Measurements from ENCODE around the gene PNCK.
"Not testable (repeated sequence)": the region's sequence is repeated elsewhere in the genome, so short reads cannot be mapped to it uniquely, and the experiment has no call there.

Gene PNCK

DNA sequence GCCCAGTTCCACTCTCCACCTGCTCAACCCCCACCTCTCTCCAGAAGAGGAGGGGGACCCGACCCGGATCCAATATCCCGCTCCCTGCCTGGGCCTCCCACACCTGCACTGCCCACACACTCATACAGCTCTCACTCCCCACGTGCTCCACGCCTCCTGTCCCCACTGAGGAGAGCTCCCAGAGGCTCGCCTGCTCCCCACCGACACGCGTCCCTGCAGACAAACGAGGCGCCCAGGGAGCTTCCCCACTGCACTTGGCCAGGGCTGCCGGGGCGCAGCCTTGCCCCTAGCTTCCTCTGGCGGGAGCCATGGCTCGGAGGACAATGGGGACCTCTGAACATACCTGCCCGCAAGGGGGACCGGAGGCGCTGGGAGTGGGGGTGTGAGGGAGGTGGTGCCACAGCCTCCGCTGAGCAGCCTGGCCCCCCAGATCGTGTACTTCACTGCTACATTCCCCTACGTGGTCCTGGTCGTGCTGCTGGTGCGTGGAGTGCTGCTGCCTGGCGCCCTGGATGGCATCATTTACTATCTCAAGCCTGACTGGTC lies 19.1 kb upstream of the PNCK start:
- H3K9me3 ChIP-seq (ENCODE audit: insufficient read depth, low read length): no peaks in the 10 kb centered on the region
- TF ChIP-seq YY1 (IDR thresholded peaks at IDR 0.05; ENCODE audit: insufficient read depth, insufficient read length) (no peak), ZNF274 (IDR thresholded peaks at IDR 0.05; ENCODE audit: low read depth, low read length) (no peak), SUZ12 (IDR thresholded peaks at IDR 0.05; ENCODE audit: extremely low read depth, insufficient read depth, insufficient read length) (no peak)
- H3K9ac ChIP-seq (ENCODE audit: insufficient read length, low read depth): no peak overlapping the region
- no peaks in the 10 kb centered on the region for H3K27me3 ChIP-seq (ENCODE audit: insufficient read depth, insufficient read length)
- H3K36me3 ChIP-seq (ENCODE audit: insufficient read depth, insufficient read length, low read length): peaks cover 18% of the 10 kb centered on the region
- H3K4me3 ChIP-seq (ENCODE audit: insufficient read length, low read depth): no peak overlapping the region
- H3K4me1 ChIP-seq (ENCODE audit: insufficient read depth, insufficient read length): peaks cover 3% of the 10 kb centered on the region
- DNase-seq (ENCODE audit: low read depth, low spot score): no peak

DNA sequence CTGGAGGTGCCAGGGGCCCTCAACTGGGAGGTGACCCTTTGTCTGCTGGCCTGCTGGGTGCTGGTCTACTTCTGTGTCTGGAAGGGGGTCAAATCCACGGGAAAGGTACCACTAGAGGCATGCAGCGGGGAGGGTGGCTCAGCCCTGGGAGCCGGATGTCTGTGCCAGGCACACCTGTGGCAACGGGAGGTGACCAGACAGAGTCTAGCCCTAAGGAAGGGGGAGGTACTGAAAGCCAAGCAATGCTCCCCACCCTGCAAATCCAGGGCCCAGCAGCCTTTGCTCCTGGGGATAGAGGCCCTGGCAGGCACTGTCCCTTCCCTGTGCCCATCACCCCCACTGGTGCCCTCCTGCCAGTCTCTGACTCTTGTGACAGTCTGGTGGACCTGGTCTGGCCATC lies 18.4 kb upstream of the PNCK start:
- no peak overlapping the region for H3K9ac ChIP-seq (ENCODE audit: insufficient read length, low read depth)

DNA sequence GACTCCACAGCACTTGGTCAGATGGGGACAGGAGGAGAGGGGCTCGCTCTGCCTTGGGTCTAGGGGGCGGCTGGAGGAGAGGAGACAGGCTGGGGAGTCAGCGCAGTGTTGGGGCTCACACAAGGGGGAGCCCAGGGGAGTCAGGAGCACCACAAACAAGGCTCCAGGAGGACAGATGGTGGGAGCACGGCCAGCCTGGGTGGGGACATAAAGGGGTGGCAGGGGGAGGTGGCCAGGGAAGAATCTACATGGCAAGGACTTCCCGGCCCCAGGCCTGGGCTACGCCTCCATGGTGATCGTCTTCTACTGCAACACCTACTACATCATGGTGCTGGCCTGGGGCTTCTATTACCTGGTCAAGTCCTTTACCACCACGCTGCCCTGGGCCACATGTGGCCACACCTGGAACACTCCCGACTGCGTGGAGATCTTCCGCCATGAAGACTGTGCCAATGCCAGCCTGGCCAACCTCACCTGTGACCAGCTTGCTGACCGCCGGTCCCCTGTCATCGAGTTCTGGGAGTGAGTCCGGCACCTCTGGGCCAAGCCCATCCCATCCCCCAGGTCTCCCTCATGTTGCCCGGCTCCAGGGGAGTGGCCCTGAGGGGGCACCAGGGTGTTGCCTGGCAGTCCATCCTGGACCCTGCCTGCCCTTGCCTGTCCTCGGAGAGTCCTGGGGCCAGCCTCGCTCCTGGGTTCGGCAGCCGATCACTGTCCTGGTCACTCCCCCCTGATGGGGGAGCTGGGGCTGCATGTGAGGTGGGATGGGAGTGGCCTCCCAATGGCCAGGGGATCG lies 17.6 kb upstream of the PNCK start:
- H3K27me3 ChIP-seq (ENCODE audit: insufficient read depth, insufficient read length); H3K9ac ChIP-seq (ENCODE audit: insufficient read length, low read depth); H3K4me1 ChIP-seq (ENCODE audit: insufficient read depth, insufficient read length); H3K4me3 ChIP-seq (ENCODE audit: insufficient read length, low read depth); H3K9me3 ChIP-seq (ENCODE audit: insufficient read depth, low read length); DNase-seq (ENCODE audit: low read depth, low spot score): not testable (repeated sequence)
- H3K36me3 ChIP-seq (ENCODE audit: insufficient read depth, insufficient read length, low read length): peaks cover 13% of the 10 kb centered on the region

More for the DNA sequence above, 18.4 kb upstream of the PNCK start:
- Histone ChIP-seq H3K27me3 (ENCODE audit: insufficient read depth, insufficient read length) (no peaks in the 10 kb centered on the region), H3K4me3 (ENCODE audit: insufficient read length, low read depth) (no peak overlapping the region), H3K4me1 (ENCODE audit: insufficient read depth, insufficient read length) (peaks cover 3% of the 10 kb centered on the region), H3K36me3 (ENCODE audit: insufficient read depth, insufficient read length, low read length) (peaks cover 13% of the 10 kb centered on the region), H3K9me3 (ENCODE audit: insufficient read depth, low read length) (no peaks in the 10 kb centered on the region)
- no peak for TF ChIP-seq YY1 (IDR thresholded peaks at IDR 0.05; ENCODE audit: insufficient read depth, insufficient read length)
- no peak for TF ChIP-seq SUZ12 (IDR thresholded peaks at IDR 0.05; ENCODE audit: extremely low read depth, insufficient read depth, insufficient read length)
- TF ChIP-seq ZNF274 (IDR thresholded peaks at IDR 0.05; ENCODE audit: low read depth, low read length): no peak
- no peak for DNase-seq (ENCODE audit: low read depth, low spot score)

DNA sequence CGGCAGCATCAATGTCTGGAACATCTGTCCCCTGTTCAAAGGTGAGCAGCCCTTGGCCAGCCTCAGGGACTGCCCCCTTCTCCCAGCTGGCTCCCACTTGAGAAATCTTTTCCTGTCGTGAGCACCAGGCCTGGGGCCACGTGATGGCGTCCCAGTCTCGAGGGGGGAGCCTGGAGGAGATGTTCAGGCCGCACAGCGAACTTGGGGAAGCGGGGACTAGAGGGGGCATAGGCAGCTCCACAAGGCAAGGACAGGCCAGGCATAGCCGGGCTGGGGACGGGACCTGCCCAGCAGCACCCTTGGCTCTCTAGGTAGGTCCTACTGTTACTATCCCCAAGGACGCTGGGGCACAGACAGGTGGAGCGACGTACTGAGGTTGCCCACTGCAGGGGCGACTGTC lies 16.9 kb upstream of the PNCK start:
- H3K4me3 ChIP-seq (ENCODE audit: insufficient read length, low read depth): no peak overlapping the region
- H3K27me3 ChIP-seq (ENCODE audit: insufficient read depth, insufficient read length): no peaks in the 10 kb centered on the region
- peaks cover 12% of the 10 kb centered on the region for H3K36me3 ChIP-seq (ENCODE audit: insufficient read depth, insufficient read length, low read length)
- no peak for TF ChIP-seq YY1 (IDR thresholded peaks at IDR 0.05; ENCODE audit: insufficient read depth, insufficient read length)
- no peak for TF ChIP-seq SUZ12 (IDR thresholded peaks at IDR 0.05; ENCODE audit: extremely low read depth, insufficient read depth, insufficient read length)
- TF ChIP-seq ZNF274 (IDR thresholded peaks at IDR 0.05; ENCODE audit: low read depth, low read length): no peak
- DNase-seq (ENCODE audit: low read depth, low spot score): no peak
- H3K9me3 ChIP-seq (ENCODE audit: insufficient read depth, low read length): no peaks in the 10 kb centered on the region
- H3K4me1 ChIP-seq (ENCODE audit: insufficient read depth, insufficient read length): peaks cover 3% of the 10 kb centered on the region
- H3K9ac ChIP-seq (ENCODE audit: insufficient read length, low read depth): no peak overlapping the region

DNA sequence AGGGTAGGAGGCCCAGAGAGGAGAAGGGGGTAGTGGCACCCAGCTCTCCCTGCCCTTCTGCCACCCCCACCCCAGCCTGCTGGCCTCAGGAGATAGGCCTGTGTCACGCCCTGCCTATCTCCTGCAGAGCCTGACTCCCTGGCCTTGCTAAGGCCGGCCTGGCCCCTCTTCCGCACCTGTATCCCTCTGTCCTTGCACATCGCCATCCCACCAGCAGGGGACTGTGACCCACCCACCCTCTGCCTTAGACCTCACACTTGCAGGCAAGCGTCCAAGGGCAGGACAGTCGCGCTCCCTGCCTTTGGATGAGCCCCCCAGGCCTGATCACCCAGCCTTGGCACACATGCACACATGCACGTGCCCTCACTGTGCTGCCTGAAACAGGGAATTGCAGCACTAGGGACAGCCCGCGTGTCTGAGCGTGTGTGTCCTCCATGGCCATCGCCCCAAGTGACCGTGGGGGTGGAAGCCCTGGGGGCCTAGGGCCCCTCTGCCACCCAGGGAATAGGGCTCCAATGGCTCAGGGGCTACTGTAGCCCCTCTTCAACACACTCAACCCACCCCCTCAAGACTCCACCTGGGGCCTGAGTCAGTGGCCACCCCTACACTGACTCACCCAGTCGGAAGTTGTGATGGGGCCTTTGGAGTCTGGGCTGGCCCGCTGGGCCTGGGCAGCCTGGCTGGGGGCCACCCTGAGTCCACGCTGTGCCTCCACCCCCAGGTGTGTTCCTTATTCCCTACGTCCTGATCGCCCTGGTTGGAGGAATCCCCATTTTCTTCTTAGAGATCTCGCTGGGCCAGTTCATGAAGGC lies 16.2 kb upstream of the PNCK start:
- H3K9ac ChIP-seq (ENCODE audit: insufficient read length, low read depth): no peak overlapping the region
- peaks cover 12% of the 10 kb centered on the region for H3K36me3 ChIP-seq (ENCODE audit: insufficient read depth, insufficient read length, low read length)
- H3K9me3 ChIP-seq (ENCODE audit: insufficient read depth, low read length): no peaks in the 10 kb centered on the region
- peak overlapping the region; percentile 8 for H3K4me3 ChIP-seq (ENCODE audit: insufficient read length, low read depth)
- H3K4me1 ChIP-seq (ENCODE audit: insufficient read depth, insufficient read length): peaks cover 3% of the 10 kb centered on the region
- DNase-seq (ENCODE audit: low read depth, low spot score): no peak
- no peaks in the 10 kb centered on the region for H3K27me3 ChIP-seq (ENCODE audit: insufficient read depth, insufficient read length)
- TF ChIP-seq ZNF274 (IDR thresholded peaks at IDR 0.05; ENCODE audit: low read depth, low read length) (no peak), YY1 (IDR thresholded peaks at IDR 0.05; ENCODE audit: insufficient read depth, insufficient read length) (no peak), SUZ12 (IDR thresholded peaks at IDR 0.05; ENCODE audit: extremely low read depth, insufficient read depth, insufficient read length) (no peak)

DNA sequence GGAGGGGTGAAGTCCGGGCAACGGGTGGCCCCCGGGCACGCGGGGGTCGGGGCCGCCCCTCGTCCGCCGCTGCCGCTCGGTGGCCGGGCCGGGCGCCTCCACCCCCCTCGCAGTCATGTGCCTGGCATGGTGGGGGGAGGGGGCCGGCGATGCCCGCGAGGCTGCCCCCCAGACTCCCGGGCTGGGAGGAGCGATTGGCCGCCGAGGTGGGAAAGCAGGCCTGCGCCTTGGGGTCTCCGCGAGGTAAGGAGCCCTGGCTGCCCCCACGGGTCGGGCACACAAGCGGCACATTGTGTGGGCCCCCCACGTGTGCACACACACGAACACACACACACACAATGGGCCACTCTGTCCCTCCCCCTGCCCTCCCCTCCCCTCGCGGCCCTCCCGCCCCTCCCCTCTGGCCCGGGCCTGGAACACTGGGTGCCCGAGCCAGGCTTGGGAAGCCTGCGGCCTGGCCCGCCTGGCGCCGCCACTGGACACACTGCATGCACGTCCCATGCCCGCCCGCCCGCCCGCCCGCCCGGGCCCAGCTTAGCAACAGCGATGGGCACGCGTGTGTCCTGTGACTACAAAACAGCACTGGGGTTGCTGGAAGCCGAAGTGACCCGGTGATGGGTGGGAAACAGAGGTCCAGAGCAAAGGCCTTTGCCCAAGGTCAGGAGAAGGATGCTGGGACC lies 15.4 kb upstream of the PNCK start:
- no peak for TF ChIP-seq ZNF274 (IDR thresholded peaks at IDR 0.05; ENCODE audit: low read depth, low read length)
- no peak for TF ChIP-seq SUZ12 (IDR thresholded peaks at IDR 0.05; ENCODE audit: extremely low read depth, insufficient read depth, insufficient read length)
- no peak for TF ChIP-seq YY1 (IDR thresholded peaks at IDR 0.05; ENCODE audit: insufficient read depth, insufficient read length)
- H3K4me1 ChIP-seq (ENCODE audit: insufficient read depth, insufficient read length): peaks cover 3% of the 10 kb centered on the region
- peak overlapping the region; percentile 42 for H3K4me3 ChIP-seq (ENCODE audit: insufficient read length, low read depth)
- H3K9ac ChIP-seq (ENCODE audit: insufficient read length, low read depth): no peak overlapping the region
- peaks cover 12% of the 10 kb centered on the region for H3K36me3 ChIP-seq (ENCODE audit: insufficient read depth, insufficient read length, low read length)
- H3K9me3 ChIP-seq (ENCODE audit: insufficient read depth, low read length): no peaks in the 10 kb centered on the region
- no peaks in the 10 kb centered on the region for H3K27me3 ChIP-seq (ENCODE audit: insufficient read depth, insufficient read length)
- no peak for DNase-seq (ENCODE audit: low read depth, low spot score)

DNA sequence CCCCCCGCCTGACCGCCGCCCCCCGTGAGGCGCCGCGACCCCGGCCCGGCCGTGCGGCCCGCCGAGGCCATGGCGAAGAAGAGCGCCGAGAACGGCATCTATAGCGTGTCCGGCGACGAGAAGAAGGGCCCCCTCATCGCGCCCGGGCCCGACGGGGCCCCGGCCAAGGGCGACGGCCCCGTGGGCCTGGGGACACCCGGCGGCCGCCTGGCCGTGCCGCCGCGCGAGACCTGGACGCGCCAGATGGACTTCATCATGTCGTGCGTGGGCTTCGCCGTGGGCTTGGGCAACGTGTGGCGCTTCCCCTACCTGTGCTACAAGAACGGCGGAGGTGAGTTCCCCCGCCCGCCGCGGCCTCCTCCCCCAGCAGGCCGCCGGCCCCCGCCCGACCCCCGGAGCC lies 14.9 kb upstream of the PNCK start:
- Histone ChIP-seq H3K4me3 (ENCODE audit: insufficient read length, low read depth) (peak overlapping the region; percentile 42), H3K9me3 (ENCODE audit: insufficient read depth, low read length) (no peaks in the 10 kb centered on the region), H3K27me3 (ENCODE audit: insufficient read depth, insufficient read length) (no peaks in the 10 kb centered on the region), H3K4me1 (ENCODE audit: insufficient read depth, insufficient read length) (peaks cover 3% of the 10 kb centered on the region), H3K36me3 (ENCODE audit: insufficient read depth, insufficient read length, low read length) (peaks cover 12% of the 10 kb centered on the region), H3K9ac (ENCODE audit: insufficient read length, low read depth) (no peak overlapping the region)
- TF ChIP-seq ZNF274 (IDR thresholded peaks at IDR 0.05; ENCODE audit: low read depth, low read length): no peak
- no peak for TF ChIP-seq SUZ12 (IDR thresholded peaks at IDR 0.05; ENCODE audit: extremely low read depth, insufficient read depth, insufficient read length)
- TF ChIP-seq YY1 (IDR thresholded peaks at IDR 0.05; ENCODE audit: insufficient read depth, insufficient read length): no peak
- DNase-seq (ENCODE audit: low read depth, low spot score): no peak

All from NT2/D1 (cell line).